Measurements from ENCODE around the gene ZNF106.

The ZNF106 gene

DNA sequence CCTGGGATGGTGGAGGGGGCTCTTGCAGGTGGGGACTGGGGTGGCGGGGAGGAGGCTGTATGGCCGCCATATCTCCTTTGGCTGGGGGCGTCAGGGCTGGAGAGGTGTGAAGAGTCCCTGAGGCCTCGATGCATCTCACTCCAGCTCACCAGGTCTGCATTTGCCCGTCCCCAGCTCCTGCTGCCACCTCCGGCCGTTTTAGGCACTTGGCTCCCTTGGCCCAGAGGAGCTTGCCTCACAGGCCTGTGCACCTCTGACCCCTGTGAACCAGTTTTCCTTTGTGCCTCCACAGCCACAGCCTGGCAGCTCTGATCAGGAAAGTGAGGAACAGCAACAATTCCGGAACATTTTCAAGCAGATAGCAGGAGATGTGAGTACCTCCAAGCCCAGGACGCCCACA is 81.9 kb downstream of the ZNF106 start:
- DNase-seq (ENCODE audit: low read depth in 1 of 2, low spot score in 1 of 2) = no peak

DNA sequence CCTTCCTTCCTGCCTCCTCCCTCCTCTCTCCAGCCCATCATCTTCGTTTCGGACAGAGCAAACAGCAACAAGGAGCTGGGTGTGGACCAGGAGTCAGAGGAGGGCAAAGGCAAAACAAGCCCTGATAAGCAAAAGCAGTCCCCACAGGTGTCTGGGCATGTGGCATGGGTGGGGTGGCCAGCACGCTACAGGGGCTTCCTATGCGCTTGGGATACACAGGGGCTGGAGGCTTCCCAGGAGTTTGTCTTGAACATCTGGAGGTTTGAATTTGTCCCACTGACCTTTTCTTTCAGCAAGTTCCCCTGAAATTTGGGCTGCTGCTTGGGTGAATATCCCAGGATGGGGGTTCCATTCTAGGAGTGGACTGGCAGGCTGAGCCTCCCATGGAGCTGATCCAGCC is 82.8 kb downstream of the ZNF106 start:
- no peak for DNase-seq (ENCODE audit: low read depth in 1 of 2, low spot score in 1 of 2)

DNA sequence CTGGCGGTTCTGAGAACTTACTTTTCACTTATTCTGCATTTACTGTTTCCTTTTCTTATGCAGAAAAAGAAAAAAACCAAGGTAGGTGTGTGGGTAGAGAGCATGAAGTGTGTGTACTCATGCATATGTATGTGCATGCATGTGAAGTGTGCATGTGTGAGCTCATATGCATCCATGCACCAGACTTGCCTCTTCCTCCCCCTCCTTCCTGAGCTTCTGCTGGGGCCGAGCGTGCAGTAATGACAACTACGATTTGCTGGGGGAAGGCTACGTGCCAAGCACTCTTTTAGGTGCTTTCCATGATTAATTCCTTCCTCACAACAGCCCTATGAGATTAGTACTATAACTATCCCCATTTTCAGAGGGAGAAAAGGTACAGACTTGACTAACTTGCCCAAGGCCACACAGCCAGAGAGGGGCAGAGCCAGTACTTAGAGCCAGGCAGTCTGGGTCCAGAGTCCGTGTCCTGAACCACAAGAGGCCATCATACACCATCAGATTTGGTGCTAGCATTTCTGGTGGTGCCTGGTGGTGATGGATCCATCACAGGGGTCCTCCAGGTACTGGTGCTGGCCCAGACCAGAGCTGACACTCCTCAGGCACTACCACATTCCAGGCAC is 85.0 kb downstream of the ZNF106 start:
- DNase-seq (ENCODE audit: low read depth in 1 of 2, low spot score in 1 of 2) = no peak

DNA sequence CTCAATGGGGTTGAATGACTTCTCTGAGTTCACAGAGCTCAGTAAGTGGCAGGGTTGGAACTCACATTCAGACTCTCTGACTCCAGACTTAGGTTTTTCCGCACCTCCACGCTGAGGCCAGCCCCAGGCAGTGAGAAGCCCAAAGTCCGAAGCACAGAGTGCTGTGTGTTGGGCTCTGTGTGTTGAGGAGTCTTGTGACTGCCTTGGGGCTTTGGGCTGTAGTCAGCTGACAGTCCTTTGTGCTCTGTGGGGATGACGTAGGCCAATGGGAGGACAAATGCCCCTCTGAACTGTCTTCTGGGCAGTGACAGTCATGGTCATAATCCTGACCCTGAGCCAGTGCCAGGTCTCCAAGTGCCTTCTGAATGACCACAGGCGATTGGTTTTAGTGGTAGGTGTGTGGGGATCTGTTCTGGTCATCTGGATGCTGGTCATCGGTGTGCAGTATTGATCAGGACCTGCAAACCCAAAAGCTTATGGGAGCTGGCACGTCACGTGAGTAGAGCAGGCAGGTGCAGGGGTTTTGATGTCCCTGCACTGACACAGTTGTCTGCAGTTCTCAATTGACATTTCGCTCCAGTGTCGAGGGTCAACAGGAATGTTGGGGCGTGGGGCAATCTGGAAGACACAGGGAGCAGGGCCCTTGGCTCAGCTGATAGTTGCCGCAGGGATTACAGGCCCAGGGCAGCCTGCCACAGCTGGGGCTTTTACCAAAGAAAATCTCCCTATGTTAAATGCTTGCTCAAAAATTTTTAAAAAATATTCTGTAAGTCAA is 86.3 kb downstream of the ZNF106 start:
- DNase-seq (ENCODE audit: low read depth in 1 of 2, low spot score in 1 of 2) = no peak

DNA sequence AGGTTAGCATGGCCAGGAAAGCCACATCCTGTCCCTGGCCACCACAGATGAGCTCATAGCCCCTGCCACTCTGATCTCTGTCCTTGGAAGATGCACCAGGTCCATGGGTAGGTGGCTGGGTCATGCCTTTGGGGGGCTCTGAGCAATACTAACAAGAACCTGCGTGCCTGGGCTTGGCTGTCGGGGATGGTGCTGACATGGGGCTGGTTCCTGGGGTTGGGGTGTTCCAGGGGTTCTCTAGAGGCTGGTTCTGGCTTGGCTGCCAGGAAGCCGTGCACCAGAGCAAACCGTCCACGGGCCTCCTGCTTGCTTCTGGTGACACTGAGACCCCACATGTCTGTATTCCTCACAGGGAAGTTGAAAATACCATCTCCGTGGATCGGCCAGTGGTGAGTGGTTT is 87.6 kb downstream of the ZNF106 start:
- no peak for DNase-seq (ENCODE audit: low read depth in 1 of 2, low spot score in 1 of 2)

DNA sequence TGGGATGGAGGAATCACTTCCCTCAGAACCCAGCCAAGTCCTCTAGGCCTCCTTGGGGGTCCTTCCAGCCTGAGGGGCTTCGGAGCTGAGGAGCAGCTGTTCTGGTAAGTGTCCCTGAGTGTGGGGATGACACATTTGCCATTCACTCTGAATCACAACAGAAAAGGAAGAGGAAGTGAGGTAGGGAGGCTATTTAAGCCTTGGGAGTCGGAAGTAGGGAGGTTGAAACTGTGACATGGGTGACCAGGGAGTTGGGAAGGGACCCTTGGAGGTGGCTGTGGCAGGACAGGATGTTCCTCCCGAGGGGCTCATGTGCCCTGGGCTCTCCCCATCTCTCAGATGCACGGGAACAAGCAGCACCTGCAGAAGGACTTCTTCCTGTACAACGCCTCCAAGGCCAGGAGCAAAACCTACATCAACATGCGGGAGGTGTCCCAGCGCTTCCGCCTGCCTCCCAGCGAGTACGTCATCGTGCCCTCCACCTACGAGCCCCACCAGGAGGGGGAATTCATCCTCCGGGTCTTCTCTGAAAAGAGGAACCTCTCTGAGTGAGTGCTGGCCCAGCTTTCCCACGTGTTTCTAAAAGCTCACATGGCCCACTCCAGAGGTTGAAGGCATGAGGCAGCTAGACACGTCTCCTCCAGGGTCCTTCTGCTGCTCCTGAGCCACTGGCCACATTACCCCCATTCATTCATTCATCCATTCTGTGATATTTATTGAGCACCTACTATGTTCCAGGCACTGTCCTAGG is 88.3 kb downstream of the ZNF106 start:
- DNase-seq (ENCODE audit: low read depth in 1 of 2, low spot score in 1 of 2) = no peak

DNA sequence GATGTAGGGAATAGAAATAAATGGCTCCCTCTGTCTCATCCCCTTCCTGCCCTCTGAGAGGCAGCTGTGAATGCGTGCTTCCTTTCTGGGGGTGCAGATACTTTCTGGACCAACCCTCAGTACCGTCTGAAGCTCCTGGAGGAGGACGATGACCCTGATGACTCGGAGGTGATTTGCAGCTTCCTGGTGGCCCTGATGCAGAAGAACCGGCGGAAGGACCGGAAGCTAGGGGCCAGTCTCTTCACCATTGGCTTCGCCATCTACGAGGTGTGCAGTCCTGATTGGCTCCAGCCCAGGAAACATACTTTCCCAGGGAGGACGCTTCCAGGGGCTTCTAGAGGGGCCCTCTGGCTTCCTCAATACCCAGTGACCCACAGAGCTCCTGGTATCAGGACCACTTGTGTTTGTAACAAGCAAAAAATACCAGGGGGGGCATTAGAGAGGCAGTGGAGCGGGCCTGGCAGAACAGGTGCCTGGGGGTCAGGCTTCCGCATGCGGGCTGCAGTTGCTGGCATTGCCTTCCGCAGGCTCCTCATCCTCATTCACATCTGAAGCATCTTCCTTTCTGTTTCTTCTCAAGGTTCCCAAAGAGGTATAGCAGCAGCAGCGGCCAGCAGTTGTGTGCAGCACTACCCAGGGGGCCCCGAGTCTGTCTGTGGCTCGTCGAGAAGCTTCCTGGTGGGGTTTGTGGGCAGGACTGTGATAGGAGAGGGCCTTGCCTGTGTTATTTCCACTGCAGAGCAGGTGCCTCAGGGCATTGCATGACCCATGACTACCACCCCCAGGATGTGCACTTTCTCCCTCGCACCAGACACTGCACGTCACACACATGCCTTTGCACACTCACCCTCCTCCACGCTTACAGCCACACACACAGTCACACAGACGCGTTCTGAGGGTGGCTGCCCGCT is 89.1 kb downstream of the ZNF106 start:
- no peak for DNase-seq (ENCODE audit: low read depth in 1 of 2, low spot score in 1 of 2)

DNA sequence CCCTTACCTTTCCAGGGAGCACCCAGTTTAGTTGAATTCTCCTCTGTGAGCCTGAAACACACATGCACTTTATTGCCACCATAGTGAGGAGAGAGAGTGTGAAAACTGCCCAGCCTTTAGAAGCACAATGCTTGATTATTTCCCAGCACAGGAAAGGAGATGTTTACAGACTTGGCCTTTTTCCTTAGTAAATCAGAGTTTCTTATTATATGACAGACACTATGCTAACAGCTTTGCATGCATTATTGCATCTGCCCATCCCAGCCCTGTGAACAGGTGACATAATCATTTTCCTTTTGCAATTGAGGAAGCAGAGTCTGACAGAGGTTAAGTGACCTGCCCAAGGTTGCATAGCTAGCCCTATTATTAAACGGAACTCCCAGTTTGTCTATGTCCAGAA is 95.1 kb downstream of the ZNF106 start:
- DNase-seq (ENCODE audit: low read depth in 1 of 2, low spot score in 1 of 2) = no peak

DNA sequence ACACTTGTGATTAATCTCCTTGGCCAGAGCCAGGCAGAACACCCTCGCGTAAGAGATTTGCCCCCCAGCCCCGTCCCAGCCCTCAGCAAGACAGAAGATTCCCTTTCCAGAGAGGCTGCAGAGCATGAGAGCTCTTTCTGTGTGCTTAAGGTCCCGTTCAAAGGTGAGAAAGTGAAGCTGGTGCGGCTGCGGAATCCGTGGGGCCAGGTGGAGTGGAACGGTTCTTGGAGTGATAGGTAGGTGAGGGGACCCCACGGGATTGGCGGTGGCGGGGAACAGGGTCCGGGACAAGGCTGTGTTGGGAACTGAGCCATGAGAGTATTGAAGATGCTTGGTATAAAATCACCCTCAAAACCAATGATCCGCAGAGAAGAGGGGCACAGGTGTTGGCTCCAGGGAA is 96.8 kb downstream of the ZNF106 start:
- DNase-seq (ENCODE audit: low read depth in 1 of 2, low spot score in 1 of 2) = no peak

DNA sequence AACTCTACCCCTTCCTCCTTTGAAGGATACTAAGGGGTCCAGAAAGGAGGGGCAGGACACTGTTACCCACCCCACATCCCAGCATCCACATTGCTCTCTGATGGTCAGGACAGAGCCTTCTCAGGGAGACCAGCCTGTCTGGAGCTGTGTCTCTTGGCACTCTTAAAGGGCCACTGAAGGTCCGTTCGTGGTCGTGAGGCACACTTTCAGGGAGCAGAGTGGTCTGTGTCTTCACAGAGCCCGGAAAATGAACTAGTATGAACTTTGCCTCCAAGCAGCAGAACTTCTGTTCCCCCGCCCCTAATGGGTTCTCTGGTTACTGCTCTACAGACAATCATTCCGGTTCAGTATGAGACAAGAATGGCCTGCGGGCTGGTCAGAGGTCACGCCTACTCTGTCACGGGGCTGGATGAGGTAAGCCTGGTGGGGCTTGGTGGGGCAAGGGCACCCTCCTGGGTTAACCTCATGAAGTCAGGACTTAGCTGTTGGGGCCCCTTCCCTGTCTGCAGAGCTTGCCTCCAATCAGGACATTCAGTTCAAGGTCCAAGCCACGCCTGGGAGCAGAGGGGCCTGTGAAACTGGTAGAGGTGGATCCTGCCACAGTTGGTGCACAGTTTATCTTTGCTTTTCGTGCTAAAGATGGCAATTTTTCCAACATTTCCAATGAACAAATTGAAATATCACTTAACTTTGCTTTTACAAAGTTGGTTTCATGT is 98.5 kb downstream of the ZNF106 start:
- no peak for DNase-seq (ENCODE audit: low read depth in 1 of 2, low spot score in 1 of 2)

DNA sequence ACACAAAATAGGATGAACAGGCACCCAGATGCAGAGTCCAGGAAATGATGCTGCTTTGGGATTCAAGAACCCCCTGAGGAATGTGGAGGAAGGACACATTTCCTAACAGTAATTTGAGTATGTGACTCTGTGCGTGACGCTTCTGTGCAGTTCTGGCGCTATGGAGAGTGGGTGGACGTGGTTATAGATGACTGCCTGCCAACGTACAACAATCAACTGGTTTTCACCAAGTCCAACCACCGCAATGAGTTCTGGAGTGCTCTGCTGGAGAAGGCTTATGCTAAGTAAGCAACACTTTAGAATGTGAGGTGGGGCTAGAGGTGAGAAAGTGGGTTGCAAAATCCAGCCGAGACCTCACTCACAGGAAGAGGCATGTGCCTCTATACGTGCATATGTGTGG is 103.3 kb downstream of the ZNF106 start:
- DNase-seq (ENCODE audit: low read depth in 1 of 2, low spot score in 1 of 2) = no peak

DNA sequence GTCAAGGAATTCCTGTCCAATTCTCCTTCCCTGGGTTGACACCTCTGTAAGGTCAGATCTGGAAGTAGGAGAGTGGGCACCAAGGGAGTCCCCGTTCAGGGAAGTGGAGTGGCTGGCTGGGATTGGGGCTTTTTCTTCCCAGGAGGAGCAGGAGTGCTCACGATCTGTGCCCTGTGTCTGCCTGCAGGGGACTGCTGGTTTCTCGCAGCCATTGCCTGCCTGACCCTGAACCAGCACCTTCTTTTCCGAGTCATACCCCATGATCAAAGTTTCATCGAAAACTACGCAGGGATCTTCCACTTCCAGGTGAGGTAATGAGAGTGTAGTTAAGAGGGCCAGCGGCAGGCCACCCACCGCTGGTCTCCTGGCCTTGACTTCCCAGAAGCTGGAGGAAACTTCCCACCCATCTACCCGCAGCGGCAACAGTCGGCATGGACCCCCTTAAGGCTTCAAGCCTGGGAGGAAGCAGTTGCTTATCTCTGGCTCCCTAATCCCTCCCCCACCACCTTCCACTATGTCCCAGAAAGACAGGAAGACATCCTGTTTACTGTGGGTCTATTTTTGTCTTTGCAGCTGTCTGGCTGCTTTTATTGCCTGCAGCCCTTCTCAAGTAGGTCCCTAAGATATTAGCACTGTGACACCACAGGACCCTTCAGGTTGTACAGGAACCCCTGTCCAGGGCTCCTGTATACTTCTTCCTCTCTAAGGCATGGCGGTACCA is 104.8 kb downstream of the ZNF106 start:
- no peak for DNase-seq (ENCODE audit: low read depth in 1 of 2, low spot score in 1 of 2)

DNA sequence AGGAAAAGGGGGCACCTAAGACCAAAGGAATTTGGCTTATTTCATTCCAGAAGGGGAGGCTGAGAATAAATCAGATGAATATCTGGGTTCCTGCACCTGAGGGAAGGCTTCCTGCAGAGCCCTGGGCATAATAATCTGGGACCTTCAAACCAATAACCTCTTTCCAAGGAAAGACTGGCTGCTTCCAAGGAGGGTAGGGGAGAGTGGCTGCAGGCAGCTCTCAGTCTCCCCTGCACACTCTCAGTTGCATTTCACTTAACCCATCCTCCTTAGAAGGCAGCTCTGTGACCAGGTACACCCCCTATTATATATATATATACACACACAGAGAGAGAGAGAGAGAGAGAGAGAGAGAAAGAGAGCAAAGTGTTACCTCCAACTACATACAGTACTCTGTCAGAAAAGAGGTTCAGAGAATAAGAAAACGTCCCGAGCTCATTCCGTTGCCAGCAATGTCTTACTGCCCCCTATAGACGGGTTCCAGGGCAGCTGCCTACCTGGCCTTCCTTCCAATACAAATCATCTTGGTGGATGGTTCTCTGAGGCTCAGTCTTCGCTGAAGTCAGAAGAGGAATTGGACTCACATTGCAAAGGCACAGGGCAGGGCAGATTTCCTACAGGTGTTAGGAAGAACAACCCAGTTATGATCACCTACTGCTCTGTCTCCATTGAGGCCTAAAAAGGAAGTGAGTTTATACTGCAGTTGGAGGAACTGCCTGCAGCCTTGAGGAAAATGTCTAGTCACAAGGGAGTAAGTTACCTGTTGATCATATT is 105.5 kb downstream of the ZNF106 start:
- no peak for DNase-seq (ENCODE audit: low read depth in 1 of 2, low spot score in 1 of 2)

DNA sequence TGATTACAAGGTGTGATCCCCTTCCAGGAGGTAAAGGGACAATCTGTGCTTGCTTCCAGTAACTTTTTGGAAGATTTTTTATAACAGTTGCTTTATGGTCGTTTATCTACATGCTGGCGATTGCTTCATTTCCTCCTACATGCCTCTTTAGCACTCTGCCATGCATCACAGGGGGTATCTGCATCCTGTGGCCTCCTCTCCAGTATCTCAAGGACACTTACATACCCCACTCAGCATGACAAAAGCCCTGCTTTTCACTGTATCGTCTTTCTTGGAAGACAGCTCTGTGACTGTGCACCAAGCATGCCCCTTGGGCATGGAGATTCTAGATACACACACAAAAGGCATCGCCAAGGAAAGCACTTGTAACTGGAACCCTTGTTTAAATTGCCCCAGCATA is 106.3 kb downstream of the ZNF106 start:
- no peak for DNase-seq (ENCODE audit: low read depth in 1 of 2, low spot score in 1 of 2)

DNA sequence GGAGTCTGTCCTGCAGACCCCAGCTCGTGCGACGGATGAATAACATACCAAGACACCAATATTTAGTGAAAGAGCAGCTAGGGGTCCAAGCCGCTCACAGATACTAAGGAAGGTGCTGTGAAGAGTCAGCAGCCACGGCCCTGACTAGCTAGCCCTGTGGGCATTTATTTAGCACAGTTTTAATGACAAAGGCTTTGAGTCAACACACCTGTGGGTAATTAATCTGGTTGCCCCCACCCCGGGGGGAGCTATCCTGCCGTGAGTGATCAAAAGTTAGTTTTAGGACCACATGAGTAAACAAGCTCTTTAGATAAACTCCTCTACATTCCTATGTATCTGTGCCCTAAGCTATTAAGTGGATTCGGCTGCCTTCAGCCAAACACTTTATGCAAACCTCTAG is 112.9 kb downstream of the ZNF106 start:
- no peak for DNase-seq (ENCODE audit: low read depth in 1 of 2, low spot score in 1 of 2)

DNA sequence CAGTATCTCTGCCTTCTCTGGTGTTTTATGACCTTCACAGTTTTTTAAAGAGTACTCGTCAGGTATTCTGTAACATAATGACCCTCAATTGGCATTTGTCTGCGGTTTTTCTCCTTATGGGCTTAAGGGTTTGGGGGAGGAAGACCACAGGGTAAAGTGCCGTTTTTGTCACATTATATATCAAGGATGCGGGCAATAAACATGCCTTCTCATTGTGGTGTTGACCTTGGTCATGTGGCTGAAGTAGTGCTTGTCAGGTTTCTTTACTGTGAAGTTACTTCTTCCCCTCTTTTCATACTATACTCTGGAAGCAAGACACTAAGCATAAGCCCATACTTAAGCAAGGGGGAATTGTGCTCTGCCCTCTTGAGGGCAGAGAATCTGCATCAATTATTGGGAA is 115.0 kb downstream of the ZNF106 start:
- no peak for DNase-seq (ENCODE audit: low read depth in 1 of 2, low spot score in 1 of 2)

DNA sequence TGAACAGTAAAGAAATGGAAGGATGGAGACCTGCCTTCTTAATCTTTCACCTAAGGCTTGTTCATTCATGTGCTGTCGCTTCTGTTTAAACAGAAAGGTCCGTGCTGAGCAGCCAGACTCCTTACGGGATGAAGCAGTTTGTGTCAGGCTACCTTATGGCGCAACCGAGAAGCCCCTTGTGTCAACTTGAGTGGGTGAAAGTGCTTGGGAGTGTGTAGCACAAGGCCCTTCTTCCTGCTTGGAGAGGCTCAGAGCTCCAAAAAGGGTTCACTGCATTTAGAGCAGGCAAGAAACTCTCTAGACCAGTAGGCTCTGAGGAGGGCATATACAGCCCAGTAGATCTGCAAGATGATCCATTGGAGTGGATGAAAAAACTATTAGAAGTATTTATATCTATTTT is 115.7 kb downstream of the ZNF106 start:
- DNase-seq (ENCODE audit: low read depth in 1 of 2, low spot score in 1 of 2) = no peak

DNA sequence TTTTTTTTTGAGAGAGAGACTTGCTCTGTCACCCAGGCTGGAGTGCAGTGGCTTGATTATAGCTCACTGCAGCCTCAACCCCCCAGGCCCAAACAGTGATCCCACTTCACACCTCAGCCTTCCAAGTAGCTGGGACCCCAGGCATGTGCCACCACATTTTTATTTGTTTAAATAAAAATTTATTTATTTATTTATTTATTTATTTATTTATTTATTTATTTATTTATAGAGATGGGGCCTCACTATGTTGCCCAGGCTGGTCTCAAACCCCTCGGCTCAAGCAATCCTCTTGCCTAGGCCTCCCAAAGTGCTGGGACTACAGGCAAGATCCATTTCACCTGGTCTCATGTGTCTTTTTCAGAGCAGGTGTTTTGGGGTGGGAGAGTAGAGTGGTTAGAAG is 116.1 kb downstream of the ZNF106 start:
- DNase-seq (ENCODE audit: low read depth in 1 of 2, low spot score in 1 of 2) = no peak

DNA sequence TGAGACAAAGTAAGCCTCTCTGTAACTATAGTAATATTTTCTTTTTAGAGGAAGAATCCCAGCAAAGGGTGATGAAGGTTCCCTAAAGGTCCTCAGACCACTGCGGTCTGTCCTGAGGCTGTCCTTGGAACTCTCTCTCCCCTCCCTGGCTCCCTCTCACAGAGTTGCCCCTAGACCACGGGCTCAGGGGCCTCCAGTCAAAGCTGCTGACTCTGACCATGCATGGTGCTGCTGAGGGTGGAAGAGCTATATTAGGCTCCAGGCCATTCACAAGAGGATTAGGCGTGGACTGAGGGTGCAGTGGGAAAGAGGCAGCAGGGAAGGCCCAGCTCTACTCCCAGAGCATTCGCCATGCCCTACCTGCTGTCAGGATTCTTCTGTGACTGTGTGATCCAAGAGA is 117.0 kb downstream of the ZNF106 start:
- no peak for DNase-seq (ENCODE audit: low read depth in 1 of 2, low spot score in 1 of 2)

Measured in activated CD4-positive, alpha-beta T cell treated with anti-CD3 and anti-CD28 coated beads, Interleukin-2, amount 50 U/mL, for 24 hours (primary cell).